Measurements from ENCODE around the gene PLAC8.
"Not testable (repeated sequence)": the region's sequence is repeated elsewhere in the genome, so short reads cannot be mapped to it uniquely, and the experiment has no call there.

The PLAC8 gene

GRCh38 chr4:83112231-83112630 lies 2.3 kb downstream of the PLAC8 start:
- peak; percentile 25 to 28 for DNase-seq

GRCh38 chr4:83111751-83112141 lies 2.8 kb downstream of the PLAC8 start:
- DNase-seq: not testable (repeated sequence)

- peak in 1 of 2 donors; percentile 14 for DNase-seq
Measured at GRCh38 chr4:83110970-83111750, 3.4 kb downstream of the PLAC8 start.

- peak; percentile 84 to 86 for DNase-seq
Measured at GRCh38 chr4:83110223-83110945, 4.1 kb downstream of the PLAC8 start.

GRCh38 chr4:83109480-83110222 lies 4.9 kb downstream of the PLAC8 start:
- peak; percentile 27 to 42 for DNase-seq

GRCh38 chr4:83108101-83108861 lies 6.2 kb downstream of the PLAC8 start:
- DNase-seq: peak in 1 of 2 donors; percentile 34

- DNase-seq: peak in 1 of 2 donors; percentile 10
Measured at GRCh38 chr4:83107631-83108030, 6.9 kb downstream of the PLAC8 start.

- no peak for DNase-seq
Measured at GRCh38 chr4:83104991-83105390, 9.5 kb downstream of the PLAC8 start.

- DNase-seq: no peak
Measured at GRCh38 chr4:83096397-83096796, 18.1 kb downstream of the PLAC8 start.

- no peak for DNase-seq
Measured at GRCh38 chr4:83093060-83093640, 21.4 kb downstream of the PLAC8 start.

- no peak for DNase-seq
Measured at GRCh38 chr4:83089410-83090157, 24.9 kb downstream of the PLAC8 start.

GRCh38 chr4:83084956-83085355 lies 29.6 kb downstream of the PLAC8 start:
- not testable (repeated sequence) for DNase-seq

- DNase-seq: peak; percentile 59 to 70
Measured at GRCh38 chr4:83083925-83084475, 30.5 kb downstream of the PLAC8 start.

- DNase-seq: peak; percentile 8 to 9
Measured at GRCh38 chr4:83082777-83083176, 31.8 kb downstream of the PLAC8 start.

- DNase-seq: no peak
Measured at GRCh38 chr4:83080561-83080960, 34.0 kb downstream of the PLAC8 start.

- DNase-seq: no peak
Measured at GRCh38 chr4:83075311-83076095, 39.0 kb downstream of the PLAC8 start.

- not testable (repeated sequence) for DNase-seq
Measured at GRCh38 chr4:83074783-83075182, 39.7 kb downstream of the PLAC8 start.

- peak; percentile 68 to 88 for DNase-seq
Measured at GRCh38 chr4:83074086-83074704, 40.3 kb downstream of the PLAC8 start.

GRCh38 chr4:83071116-83071515 lies 43.4 kb downstream of the PLAC8 start:
- DNase-seq: no peak
